Prostate gland (tissue), 2 donors: ENCODE results near the gene LBR. TPM values are rescaled to one million over a fixed set of nuclear protein-coding genes. Genes with fewer than 3 reads are reported as not detected.

Source experiments
- DNase-seq: peaks from one replicate; pipeline ENCODE4 v3.0.0-alpha.2; 2019; ENCODE audit warnings: low spot score
- H3K27ac ChIP-seq, 2 donors: fragments of 200-600 bp; sonication (generic); 2 replicates each; pipeline ENCODE4 v1.5.1; 2017 to 2019
- H3K27me3 ChIP-seq: fragments of 200-600 bp; sonication (generic); replicated peaks from 2 replicates; pipeline ENCODE4 v1.5.1; 2019; ENCODE audit not compliant: insufficient read depth
- H3K36me3 ChIP-seq, 2 donors: fragments of 200-600 bp; sonication (generic); 1 replicate in 1 of 2; 2 replicates in 1 of 2; pipeline versions ENCODE4 v1.5.1 to v1.8.1; 2017 to 2019
- H3K4me1 ChIP-seq: fragments of 200-600 bp; sonication (generic); replicated peaks from 2 replicates; pipeline ENCODE4 v1.5.1; 2019
- H3K4me3 ChIP-seq, 2 donors: fragments of 200-600 bp; sonication (generic); 2 replicates each; pipeline ENCODE4 v1.5.1; 2017 to 2019
- H3K9me3 ChIP-seq: fragments of 200-600 bp; sonication (generic); 2 replicates; pipeline ENCODE4 v1.5.1; 2017
- CTCF ChIP-seq, 4 experiments: fragments of 200-600 bp in 2 of 4; fragments of 450-650 bp in 2 of 4; sonication (generic) in 2 of 4; IDR thresholded peaks; 1 replicate in 3 of 4; 2 replicates in 1 of 4; pipeline ENCODE4 v1.5.1; 2016 to 2019; ENCODE audit warnings: antibody characterized with exemption in 4 of 4, mild to moderate bottlenecking in 2 of 4, moderate library complexity in 2 of 4
- POLR2A ChIP-seq: fragments of 450-650 bp; IDR thresholded peaks from one replicate; pipeline ENCODE4 v1.6.1; 2016; ENCODE audit warnings: antibody characterized with exemption, mild to moderate bottlenecking
- POLR2AphosphoS5 ChIP-seq: sonication (generic); formaldehyde crosslinking; IDR thresholded peaks from one replicate; pipeline ENCODE4 v1.6.1; 2017; ENCODE audit warnings: antibody characterized with exemption
- WGBS: methylation state at CpG from one replicate; pipeline ENCODE4 v1.1.5; 2018; 5-methylcytosine and 5-hydroxymethylcytosine counted together
- intact Hi-C: fragments of 100-400 bp; cut with DNase I; formaldehyde crosslinking; loops from one replicate; pipeline ENCODE4 v1.14.2; 2022
- total RNA-seq, 2 donors: library from RNA; depleted of rRNA; stranded (reverse); fragments of >200 nt; gene quantifications; one replicate each; pipeline ENCODE4 v1.1.0, GENCODE V29; 2016

LBR gene
- total RNA-seq, 2 donors from 2014 or later = 28.7 to 36.4 TPM

- intact Hi-C loops = no loop called here
- no peaks in the 10 kb centered on the region for H3K27me3 ChIP-seq
- no peaks in the 10 kb centered on the region for H3K36me3 ChIP-seq
- H3K4me3 ChIP-seq = no peak overlapping the region
- no peak for DNase-seq
- H3K27ac ChIP-seq = no peak overlapping the region
- H3K9me3 ChIP-seq = no peaks in the 10 kb centered on the region
- TF ChIP-seq POLR2A (no peak), CTCF (IDR thresholded peaks at IDR 0.05) (no peak), POLR2AphosphoS5 (no peak)
- 72% methylated on average over 6 of the region's 6 CpGs for WGBS
- no peaks in the 10 kb centered on the region for H3K4me1 ChIP-seq
These were observed 7.2 kb upstream of the LBR start for GRCh38 chr1:225435076-225435475.

- TF ChIP-seq CTCF (IDR thresholded peaks at IDR 0.05) (no peak), POLR2A (no peak), POLR2AphosphoS5 (no peak)
- no peaks in the 10 kb centered on the region for H3K9me3 ChIP-seq
- no peaks in the 10 kb centered on the region for H3K4me1 ChIP-seq
- H3K36me3 ChIP-seq = no peaks in the 10 kb centered on the region
- no peaks in the 10 kb centered on the region for H3K27me3 ChIP-seq
- intact Hi-C loops = no loop called here
- WGBS = 85% methylated on average over 5 of the region's 5 CpGs
- H3K4me3 ChIP-seq = no peak overlapping the region
- DNase-seq = no peak
- no peak overlapping the region for H3K27ac ChIP-seq
These were observed 6.2 kb upstream of the LBR start for GRCh38 chr1:225434046-225434445.

GRCh38 chr1:225431081-225431863 is 3.4 kb upstream of the LBR start:
- no peak for DNase-seq
- Histone ChIP-seq H3K9me3 (no peaks in the 10 kb centered on the region), H3K36me3 (no peaks in the 10 kb centered on the region), H3K4me3 (no peak overlapping the region), H3K27me3 (no peaks in the 10 kb centered on the region), H3K27ac (no peak overlapping the region), H3K4me1 (no peaks in the 10 kb centered on the region)
- 93% methylated on average over 31 of the region's 36 CpGs for WGBS
- intact Hi-C loops = no loop called here
- TF ChIP-seq CTCF (IDR thresholded peaks at IDR 0.05) (no peak), POLR2A (no peak), POLR2AphosphoS5 (no peak)

- no peaks in the 10 kb centered on the region for H3K36me3 ChIP-seq
- H3K4me3 ChIP-seq = no peak overlapping the region
- DNase-seq = no peak
- H3K9me3 ChIP-seq = no peaks in the 10 kb centered on the region
- intact Hi-C loops = no loop called here
- no peaks in the 10 kb centered on the region for H3K27me3 ChIP-seq
- no peaks in the 10 kb centered on the region for H3K4me1 ChIP-seq
- TF ChIP-seq POLR2AphosphoS5 (no peak), POLR2A (no peak), CTCF (IDR thresholded peaks at IDR 0.05) (no peak)
- H3K27ac ChIP-seq = no peak overlapping the region
- 63% methylated on average over 7 of the region's 7 CpGs for WGBS
These were observed 2.5 kb upstream of the LBR start for GRCh38 chr1:225430301-225430700.

DNA sequence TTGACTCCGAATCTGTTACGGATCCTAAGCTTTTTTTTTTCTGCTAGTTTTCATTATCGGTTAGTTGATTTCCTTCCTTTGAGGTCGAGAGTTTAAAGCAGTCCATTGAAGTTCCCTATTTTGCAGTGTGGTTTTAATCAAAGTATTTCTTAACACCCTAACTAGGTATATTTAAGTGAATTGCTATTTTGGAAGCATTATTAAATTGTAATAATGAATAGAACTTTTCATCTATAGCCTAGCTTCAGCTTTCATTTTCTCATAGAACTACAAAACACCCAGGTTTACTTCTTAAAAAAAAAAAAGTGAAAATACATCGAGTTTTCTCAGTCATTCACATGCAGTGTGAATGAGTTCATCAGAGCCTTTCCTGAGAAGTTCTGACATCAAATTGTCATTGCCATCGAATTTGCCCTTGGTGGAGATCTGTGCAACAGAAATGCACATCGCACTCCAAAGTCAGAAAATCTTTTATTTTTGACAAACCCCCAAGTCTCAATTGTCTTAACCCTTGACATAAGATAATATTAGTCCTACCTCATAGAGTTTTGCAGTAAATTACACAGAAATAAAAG is 1.1 kb upstream of the LBR start:
- no peaks in the 10 kb centered on the region for H3K9me3 ChIP-seq
- no peak for DNase-seq
- H3K27me3 ChIP-seq = no peaks in the 10 kb centered on the region
- TF ChIP-seq POLR2A (no peak), POLR2AphosphoS5 (no peak), CTCF (IDR thresholded peaks at IDR 0.05) (no peak)
- H3K4me1 ChIP-seq = no peaks in the 10 kb centered on the region
- no peaks in the 10 kb centered on the region for H3K36me3 ChIP-seq
- WGBS = 30% methylated on average over 7 of the region's 7 CpGs
- H3K4me3 ChIP-seq = peak overlapping the region; percentile 80 to 91
- intact Hi-C loops = loop anchor here (10.0 kb wide), 1 partner anchor 636 kb away; the partner anchor contains the start of gene H3-3A
- H3K27ac ChIP-seq = peak overlapping the region; percentile 89 to 92
